RPMI7951 (cell line): ENCODE results near the gene CREG2. TPM values are rescaled to one million over a fixed set of nuclear protein-coding genes. Genes with fewer than 3 reads are reported as not detected.

ENCODE experiments used
- DNase-seq: peaks from one replicate; pipeline ENCODE4 v3.0.0-alpha.2; 2012; ENCODE audit warnings: low read depth
- total RNA-seq: library from RNA; depleted of rRNA; stranded (reverse); fragments of >200 nt; shearing (Covaris generic); gene quantifications from 2 replicates; pipeline ENCODE4 v1.2.3, GENCODE V29; 2014; rRNA removed

The CREG2 gene, protein sequence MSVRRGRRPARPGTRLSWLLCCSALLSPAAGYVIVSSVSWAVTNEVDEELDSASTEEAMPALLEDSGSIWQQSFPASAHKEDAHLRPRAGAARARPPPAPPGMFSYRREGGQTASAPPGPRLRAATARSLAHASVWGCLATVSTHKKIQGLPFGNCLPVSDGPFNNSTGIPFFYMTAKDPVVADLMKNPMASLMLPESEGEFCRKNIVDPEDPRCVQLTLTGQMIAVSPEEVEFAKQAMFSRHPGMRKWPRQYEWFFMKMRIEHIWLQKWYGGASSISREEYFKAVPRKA
- total RNA-seq: 0.36 and 0.59 TPM in 2 replicates

DNA sequence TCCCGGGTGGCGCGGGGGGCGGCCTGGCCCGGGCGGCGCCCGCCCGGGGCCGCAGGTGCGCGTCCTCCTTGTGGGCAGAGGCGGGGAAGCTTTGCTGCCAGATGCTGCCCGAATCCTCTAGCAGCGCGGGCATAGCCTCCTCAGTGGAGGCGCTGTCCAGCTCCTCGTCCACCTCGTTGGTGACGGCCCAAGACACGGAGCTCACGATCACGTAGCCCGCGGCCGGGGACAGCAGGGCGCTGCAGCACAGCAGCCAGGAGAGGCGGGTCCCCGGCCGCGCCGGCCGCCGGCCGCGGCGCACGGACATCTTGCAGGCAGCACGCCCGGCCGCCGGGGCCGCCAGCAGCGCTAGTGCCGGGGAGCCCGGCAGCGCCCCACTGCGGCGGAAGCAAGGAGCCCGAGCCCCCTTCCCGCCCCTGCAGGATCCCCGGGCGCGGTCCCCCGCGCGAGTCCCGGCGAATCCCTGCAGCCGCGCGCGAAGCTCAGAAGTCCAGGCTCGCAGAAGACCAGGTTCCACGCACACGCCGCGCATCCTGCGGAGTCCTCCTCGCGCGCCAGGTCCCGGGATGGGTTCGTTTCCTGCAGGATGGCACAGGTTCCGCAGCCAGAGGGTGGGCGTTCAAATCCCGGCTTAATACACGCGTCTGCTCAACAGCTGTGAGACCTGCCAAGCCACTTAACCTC is at the start of gene CREG2:
Gene CREG2 (minus strand): TSS at position 353 of the 684 bp plus-strand sequence. CDS start 46 bp downstream, at position 307.
- DNase-seq: peak; percentile 78

DNA sequence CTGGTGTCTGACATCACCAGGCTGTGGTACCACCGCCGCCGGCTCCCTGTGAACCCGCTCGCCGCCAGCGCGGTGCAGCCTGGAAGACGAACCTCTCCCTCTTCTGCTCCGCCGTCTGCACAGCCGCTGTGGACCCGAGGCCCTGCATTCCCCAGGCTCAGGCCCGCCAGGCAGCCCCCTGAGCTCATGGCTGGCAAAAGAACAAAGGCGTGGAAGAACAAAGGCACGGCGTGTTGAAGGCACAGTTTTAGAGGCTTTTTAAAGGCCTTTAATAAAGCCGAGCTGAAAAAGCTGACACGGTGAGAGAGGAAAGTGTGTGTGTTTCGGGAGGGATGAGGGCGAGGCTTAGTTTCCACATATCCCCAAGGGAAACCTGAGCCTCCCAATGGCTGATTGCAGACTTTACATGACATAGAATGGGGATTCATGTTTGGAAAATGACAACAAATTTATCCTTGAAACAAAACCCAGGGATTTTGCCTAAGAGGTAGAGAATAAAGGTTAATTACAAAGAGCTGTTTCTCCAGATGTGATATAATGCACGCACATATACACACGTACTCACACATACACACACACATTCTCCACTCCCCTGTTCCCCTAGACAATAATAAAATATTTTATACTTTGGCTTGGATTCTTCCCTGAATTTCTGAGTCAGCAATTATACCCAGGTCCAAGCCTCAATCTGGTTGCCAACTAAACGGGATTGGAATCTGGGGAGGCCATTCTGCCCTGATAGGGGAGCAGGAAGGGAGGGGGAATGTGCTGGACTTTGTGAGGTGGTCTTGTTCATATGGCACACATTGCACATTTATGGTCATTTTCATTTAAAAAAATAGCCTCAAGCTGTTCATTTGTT is 47.9 kb upstream of the CREG2 start:
- peak; percentile 39 for DNase-seq

DNA sequence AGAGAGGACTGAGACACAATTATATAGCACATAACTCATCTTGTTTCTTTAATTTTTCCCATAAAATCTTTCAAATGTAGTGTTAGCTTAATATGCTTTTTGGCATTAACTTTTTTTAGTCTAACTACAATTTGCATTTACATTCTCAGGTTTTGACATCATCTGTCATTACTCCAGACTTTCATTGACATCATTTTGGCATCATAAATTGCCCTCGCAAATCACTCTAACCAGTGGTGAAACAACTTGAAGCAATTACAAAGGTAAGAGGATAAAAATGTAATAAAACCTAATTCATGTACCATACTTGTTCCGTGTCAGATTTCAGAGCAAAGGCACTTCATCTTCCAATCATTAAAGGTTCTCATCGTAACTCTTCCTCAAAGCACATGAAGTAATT is 46.2 kb upstream of the CREG2 start:
- no peak for DNase-seq

DNA sequence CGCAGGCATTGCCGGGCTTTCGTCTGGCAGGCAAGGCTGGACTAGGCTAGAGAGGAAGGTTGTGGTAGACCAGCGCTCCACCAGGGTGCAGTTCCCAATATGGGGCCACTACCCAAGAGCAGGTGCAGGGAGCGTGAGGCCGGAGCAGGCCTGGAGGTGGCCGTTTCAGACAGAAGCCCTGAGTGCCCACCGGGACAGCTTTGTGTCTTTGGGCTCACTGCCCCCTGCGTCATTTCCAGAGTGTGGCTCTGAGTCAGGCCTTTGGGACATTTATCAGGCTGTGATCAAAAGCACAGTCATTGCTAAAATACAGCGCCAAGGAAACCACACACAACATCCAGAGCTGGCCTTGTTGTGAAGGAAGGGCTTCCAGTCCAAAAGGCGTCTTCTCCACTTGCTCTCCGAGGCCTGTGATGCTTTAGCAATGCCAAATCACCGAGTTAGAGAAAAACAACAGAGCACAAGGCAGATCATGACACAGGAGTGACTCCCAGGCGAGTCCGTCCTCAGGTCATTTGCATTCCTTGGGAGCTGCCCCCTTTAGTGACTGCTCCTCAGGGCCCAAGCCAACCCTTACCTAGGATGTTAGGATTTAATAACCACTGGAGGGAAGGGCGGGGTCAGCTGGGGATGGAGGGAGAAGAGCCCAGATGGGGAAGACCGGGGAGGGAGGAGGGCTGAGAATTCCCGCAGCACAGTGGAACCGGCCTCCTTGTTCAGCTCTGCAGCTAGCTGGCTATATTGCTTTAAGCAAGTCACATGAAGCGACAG is 45.3 kb upstream of the CREG2 start:
- peak; percentile 84 for DNase-seq

DNA sequence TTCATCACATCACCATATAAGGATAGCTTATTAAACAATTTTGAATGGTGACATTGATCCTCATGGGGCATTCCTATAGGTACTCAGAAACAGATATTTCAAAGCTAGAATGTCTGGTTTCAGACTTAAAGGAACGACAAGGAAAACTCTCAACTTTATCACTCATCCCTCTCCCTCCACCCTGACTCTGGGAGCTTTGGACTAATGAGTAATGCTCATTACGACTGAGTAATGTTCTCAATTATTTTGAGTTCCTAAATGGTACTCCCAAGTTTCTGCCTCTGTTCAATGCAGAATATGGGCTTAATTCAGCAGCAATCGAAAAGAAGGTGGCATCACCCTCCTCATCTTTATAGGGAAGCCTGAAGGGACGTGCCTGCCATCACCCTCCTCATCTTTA is 44.2 kb upstream of the CREG2 start:
- DNase-seq: no peak

DNA sequence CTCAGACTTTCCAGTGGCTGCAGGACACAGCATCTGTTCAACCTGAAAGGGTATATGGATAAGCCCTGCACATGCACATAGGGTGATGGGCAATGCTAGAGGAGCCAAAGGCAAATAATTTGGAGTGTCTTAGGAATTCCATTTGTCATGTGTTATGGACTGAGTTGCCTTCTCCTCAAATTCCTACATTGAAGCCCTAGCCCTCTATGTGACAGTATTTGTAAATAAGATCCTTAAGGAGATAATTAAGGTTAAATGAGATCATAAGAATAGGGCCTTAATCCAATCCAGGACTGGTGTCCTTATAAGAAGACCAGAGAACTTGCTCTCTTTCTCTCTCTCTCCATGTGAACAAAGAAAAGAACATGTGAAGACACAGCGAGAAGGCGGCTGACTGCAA is 42.9 kb upstream of the CREG2 start:
- DNase-seq: no peak

DNA sequence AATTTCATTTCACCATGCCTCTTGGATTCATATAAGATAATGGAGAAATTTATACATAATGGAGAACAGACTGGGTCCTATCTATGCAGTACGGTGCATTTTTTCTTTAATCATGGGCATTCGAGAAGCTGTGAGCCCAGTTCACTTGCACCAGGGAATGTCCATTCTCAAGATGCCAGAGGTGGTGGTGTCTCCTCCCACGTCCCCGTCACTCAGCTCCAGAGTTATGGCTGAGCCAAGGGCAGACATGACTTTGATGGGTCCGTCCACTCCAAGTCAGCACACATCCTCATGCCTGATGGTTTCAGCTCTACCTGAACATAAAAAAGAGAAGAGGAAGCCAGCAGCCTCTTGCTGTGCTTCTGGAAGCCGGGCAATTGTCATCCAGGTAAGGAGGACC is 42.1 kb upstream of the CREG2 start:
- DNase-seq: no peak

DNA sequence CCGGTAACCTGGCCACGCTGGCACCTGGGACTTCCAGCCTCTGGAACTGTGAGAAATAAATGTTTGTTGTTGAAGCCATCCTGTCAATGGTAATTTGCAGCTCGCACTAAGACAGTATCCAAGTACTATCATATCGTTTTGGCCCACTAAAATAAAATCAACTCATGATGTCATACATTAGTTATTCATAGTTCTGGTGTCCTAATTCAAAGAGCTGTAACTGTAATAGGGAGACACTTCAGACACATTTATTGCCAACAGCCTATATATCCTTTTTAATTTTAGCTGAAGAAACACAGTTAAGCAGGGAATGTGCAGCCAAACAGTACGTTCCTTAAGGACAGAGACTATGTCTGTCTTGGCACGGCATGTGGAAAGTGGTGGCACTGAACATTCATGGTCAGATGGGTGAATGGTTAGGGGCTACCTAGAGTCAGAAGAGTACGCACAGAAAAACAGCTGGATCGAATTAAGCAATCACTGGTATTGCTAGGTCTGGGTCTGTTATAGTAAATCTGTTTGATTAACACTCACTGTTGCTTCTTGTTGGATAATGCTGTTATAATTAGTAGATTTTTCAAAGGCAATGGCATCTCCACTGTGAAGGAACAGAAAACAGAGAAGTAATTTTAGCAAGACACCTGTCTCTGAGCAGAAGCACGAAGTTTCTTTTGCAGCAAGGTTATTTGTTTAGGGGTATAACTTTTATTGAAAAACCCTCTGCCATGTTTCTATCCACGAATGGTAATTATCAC is 41.3 kb upstream of the CREG2 start:
- no peak for DNase-seq

DNA sequence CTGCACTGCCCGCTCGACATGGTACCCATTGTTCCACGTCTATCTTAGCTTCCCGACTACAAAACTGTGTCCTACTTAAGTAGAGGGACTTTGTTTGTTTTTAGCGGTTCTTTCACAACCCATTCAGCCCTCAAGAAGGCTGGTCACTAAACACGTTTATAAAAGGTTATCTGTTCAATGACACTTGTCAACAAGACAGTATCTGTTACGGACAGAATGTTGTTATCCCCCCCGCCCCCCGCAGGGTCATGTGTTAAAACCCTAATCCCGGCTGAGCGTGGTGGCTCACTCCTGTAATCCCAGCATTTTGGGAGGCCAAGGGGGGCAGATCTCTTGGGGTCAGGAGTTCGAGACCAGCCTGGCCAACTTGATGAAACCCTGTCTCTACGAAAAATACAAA is 40.4 kb upstream of the CREG2 start:
- DNase-seq: no peak

DNA sequence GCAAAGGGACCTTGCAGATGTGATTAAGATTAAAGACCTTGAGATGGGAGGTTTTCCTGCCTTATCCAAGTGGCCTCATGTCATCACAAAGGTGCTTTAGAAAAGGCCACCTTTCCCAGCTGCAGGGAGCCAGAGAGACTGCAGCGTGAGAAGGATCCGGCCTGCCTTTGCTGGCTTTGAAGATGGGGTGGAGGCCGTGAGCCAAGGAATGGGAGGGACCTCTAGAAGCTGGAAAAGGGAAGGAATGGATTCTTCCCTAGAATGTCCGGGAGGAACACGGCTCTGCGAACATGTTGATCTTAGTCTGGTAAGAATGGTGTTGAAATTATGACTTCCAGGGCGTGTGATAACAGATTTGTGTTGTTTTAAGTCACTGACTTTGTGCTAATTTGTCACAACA is 39.9 kb upstream of the CREG2 start:
- DNase-seq: no peak

DNA sequence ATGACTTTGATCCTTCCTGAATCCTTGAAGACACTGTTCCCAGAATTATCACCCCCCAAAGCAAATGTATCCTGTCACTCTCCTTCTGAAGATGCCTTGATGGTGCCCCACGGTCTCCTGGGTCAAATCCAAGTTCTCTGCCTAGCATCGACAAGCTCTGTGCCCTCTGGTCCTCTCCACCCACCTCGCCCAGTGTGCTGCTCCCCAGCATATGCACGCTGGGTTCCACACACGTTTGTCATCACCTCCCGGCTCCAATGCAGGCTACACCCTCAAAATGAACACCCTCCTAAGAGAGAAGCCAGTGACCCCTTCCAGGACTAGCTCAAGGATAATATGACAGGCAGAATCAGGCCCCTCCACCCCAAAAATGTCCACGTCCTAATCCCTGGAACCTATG is 39.5 kb upstream of the CREG2 start:
- DNase-seq: no peak

DNA sequence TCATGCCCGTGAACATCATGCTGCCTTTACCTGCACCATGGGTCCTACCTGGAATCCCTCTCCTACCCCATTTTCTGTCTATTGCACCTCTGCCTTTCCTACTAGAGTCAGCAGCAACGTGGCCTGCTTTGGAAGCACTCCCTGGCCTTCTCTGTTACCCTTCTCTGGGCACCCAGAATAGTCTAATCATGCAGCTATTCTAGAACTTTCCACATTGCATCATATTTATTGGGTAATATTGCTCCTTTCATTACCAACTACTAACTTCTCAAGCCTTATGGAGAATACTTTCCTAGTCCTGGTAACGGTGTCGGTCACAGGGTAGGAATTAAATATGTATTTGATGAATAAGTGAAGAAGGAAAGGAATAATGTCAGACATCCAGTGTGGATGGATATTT is 33.3 kb upstream of the CREG2 start:
- DNase-seq: no peak

DNA sequence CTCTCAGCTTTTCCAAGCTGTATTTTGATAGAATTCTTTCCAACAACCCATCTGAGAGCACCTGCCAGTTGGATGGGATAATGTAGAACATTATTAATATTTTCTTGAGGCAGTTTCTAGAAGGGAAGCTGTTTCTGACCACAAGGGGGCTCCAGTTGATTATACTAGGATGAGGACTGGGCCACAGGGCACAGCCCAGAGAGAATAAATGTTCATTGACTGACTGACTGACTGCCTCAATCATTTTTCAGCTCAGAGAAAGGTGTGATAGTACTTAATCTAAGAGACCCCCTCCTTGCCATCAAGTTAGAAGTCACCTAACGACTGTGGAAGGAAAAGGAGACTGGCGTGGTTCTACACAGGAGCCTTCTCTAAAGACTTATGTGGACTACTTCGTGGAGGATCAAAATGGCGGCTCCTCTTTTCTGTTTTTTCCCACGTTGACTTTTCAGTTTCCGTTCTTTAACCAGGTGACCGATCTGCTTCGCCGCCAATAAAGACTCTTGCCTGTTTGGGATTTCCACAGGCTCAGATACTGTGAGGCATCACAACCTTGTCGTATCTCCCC is 31.9 kb upstream of the CREG2 start:
- DNase-seq: peak; percentile 69

DNA sequence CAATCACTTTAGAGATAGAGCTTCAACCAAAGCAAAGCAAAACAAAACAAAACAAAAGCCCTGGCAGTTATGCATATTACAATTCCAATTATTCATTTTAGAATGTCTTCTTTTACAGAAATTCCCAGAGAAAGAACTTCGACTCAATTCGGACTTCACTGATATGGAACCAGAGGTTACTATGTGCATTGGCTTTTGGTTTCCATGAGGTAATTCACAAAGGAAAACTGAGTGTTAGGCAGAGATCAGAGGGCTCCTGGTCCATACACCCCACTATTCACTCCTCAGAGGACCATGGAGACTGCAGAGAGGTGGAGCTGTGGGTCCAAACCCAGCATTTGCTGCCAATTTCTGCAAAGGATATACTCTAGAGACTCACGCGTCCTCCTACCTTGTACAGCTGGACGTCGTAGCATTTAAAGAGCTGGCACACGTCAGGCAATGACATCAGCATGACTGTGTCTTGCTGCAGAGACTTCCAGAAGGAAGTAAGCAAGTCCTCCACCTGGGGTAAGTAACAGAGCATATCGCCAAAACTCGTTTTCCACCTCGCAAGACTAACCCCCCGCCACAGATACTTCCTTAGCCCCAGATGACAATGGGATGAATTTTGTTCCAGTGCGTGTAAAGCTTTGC is 31.3 kb upstream of the CREG2 start:
- DNase-seq: no peak

DNA sequence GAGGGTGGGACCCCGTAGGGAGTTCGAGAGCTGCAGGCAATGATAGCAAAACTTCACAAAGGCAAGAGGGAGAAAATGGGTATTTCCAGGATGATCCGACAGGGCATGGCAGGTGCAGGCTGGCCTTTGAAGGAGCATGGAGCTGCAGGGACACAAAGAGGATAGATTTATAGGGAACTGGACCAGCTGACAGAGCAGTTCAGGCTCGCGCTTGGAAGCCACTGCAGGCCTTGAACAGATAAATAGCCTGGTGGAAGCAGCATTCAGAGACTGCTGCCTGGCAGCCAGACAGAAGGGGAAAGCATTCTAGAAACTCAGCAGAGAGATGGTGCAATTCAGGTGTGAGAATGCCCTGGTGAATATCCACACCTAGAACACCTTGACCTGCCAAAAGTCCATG is 29.3 kb upstream of the CREG2 start:
- no peak for DNase-seq

DNA sequence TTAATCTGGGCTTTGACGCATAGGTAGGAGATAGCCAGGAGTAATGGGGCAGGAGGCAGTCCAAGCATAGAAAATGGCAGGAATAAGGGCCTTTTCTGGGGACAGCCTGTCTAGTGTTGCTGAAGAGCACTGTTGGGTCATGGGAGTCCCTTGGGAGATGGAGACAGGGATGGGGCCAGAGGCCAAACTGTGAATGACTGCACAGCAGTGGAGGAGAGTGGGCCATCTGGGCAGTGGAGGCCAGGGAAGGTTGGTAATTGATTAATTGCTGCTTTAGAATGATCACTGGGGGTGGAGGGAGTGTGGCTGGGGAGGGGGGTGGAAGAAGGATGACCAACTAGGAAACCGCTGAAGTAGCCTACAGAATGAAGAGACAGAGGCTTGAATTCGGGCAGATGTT is 28.6 kb upstream of the CREG2 start:
- DNase-seq: no peak

DNA sequence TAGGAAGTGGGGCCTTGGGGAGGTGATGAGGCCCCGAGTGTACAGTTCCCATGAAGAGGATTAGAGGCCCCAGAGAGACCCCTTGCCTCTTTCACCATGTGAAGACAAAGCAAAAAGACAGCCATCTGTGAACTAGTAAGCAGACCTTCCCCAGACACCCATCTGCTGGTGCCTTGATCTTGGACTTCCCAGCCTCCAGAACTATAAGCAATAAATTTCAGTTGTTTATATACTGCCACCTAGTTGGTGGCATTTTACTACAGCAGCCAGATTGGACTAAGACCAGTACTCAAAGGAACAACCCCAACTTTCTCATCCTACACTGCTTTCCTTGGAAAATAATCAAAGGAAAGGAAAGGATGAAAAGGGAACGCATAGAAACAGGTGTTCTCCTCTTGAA is 27.9 kb upstream of the CREG2 start:
- no peak for DNase-seq

DNA sequence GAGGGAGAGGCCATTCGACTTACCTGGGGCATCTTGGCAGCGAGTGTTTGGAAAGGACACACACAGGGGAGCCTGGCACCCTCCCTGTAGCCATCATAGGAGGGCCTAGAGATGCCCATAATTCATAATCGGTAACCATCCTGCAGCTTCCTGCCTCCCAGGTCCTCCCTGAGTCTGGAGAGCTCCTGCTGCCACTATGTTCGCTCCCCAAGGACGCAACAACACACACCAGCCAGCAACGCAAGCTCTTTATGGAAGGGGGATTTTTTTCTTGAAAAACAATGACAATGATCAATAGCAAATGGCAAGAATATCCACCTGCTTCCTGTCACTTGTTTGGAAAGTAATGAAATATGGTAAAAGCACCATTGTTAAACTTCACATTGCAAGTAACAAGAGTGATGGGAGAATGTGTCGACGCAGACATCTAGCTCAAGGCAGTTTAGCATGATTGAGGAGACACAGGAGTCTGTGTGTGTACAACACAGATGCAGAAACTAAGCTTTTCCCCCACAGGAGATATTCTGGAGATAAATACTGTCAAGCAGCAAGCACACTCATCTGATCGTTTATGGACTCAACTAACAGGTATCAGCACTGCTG is 24.9 kb upstream of the CREG2 start:
- no peak for DNase-seq

DNA sequence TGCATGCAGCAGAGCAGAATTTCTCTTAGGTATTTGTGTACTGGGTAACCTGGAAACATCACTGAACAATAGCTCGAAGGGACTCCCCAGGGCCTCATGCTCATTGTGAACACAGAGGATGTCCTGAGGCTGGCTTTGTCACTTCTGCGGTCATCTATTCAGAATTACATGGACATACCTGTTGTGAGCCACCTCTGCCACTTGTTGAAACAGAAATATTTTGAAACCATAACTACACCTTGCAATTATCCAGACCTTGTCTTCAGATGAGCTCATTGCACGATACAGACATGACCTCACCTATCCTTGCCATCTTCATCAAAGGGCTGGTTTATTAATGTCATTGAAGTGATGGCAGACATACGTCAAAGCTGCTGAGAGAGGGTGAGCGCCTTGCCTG is 23.4 kb upstream of the CREG2 start:
- no peak for DNase-seq

DNA sequence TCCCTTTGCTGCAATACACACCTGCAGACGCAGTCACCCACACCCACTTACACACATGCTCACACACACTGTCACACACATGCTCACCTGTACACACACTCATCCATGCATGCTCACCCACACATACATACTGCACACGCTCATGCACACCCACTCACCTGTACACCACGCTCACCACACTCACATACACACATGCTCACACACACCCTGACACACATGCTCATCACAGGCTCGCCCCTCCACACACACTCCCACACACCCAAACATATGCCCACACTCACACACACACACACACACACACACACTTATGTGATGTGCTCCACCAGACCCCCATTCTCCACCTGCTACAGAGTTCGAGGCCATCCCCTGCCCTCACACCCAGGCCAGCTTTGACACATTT is 22.8 kb upstream of the CREG2 start:
- DNase-seq: no peak
